ENCODE results near the gene CASTOR1.

GRCh38 chr22:30309951-30310741 is 20.8 kb upstream of the CASTOR1 start:
- no peak for TF ChIP-seq CTCF (conservative IDR thresholded peaks at IDR 0.05 in 1 of 2, IDR thresholded peaks at IDR 0.05 in 1 of 2; ENCODE audit: extremely low read depth in 1 of 2, insufficient read depth in 1 of 2, low read depth in 1 of 2, low read length in 2 of 2)
- no peak for TF ChIP-seq EZH2 (IDR thresholded peaks at IDR 0.05; ENCODE audit: borderline replicate concordance, low read length)
